ENCODE results near the gene PDXP. TPM values are rescaled to one million over a fixed set of nuclear protein-coding genes. Genes with fewer than 3 reads are reported as not detected.
A peak's percentile ranks its signal among the peaks of the same experiment; 100 is the strongest.

PDXP gene
- total and polyA plus RNA-seq, 2 of the 13 experiments (the other 11 are each of a cell fraction or from before 2014, with no cell fraction given): 58.2 to 70.6 TPM

GRCh38 chr22:37631448-37632173 lies 26.9 kb upstream of the PDXP start (continued):
- TF ChIP-seq ZNF281 (CRISPR knock-in tag; IDR thresholded peaks at IDR 0.05; ENCODE audit: borderline replicate concordance): peak; percentile 87; the same call in 1 of the 2 replicates
- TF ChIP-seq ZNF546 (CRISPR knock-in tag; conservative IDR thresholded peaks at IDR 0.05): no peak
- TF ChIP-seq RERE (CRISPR knock-in tag; IDR thresholded peaks at IDR 0.05; ENCODE audit: low read depth): no peak
- TF ChIP-seq BRCA1 (CRISPR knock-in tag; IDR thresholded peaks at IDR 0.05): no peak
- TF ChIP-seq ZNF883 (CRISPR knock-in tag; IDR thresholded peaks at IDR 0.05; ENCODE audit: not compliant biosample characterization): peak; percentile 80
- TF ChIP-seq PPARG (CRISPR knock-in tag; conservative IDR thresholded peaks at IDR 0.05): peak; percentile 30; the same call in 1 of the 2 replicates
- peak; percentile 53 for TF ChIP-seq ASH2L (IDR thresholded peaks at IDR 0.05; ENCODE audit: insufficient read length, low read depth, low read length)
- TF ChIP-seq FOXK1 (CRISPR knock-in tag; IDR thresholded peaks at IDR 0.05; ENCODE audit: borderline replicate concordance, low read depth): peak; percentile 56; the same call in 1 of the 2 replicates
- no peak for TF ChIP-seq ZNF891 (CRISPR knock-in tag; IDR thresholded peaks at IDR 0.05)
- TF ChIP-seq PATZ1 (CRISPR knock-in tag; IDR thresholded peaks at IDR 0.05): peak; percentile 99
- peak; percentile 66; the same call in 1 of the 2 replicates for TF ChIP-seq ZNF335 (CRISPR knock-in tag; IDR thresholded peaks at IDR 0.05)
- peak; percentile 30; the same call in 1 of the 2 replicates for TF ChIP-seq ZNF691 (CRISPR knock-in tag; IDR thresholded peaks at IDR 0.05; ENCODE audit: borderline replicate concordance, low read depth)
- TF ChIP-seq ZSCAN22 (CRISPR knock-in tag; IDR thresholded peaks at IDR 0.05): peak; percentile 95
- TF ChIP-seq RFX5 (IDR thresholded peaks at IDR 0.05; ENCODE audit: low read depth, low read length): no peak
- peak; percentile 26; the same call in 1 of the 2 replicates for TF ChIP-seq SSRP1 (CRISPR knock-in tag; IDR thresholded peaks at IDR 0.05)
- no peak for TF ChIP-seq CENPX (CRISPR knock-in tag; IDR thresholded peaks at IDR 0.05)
- peak; percentile 100 for TF ChIP-seq ZNF768 (CRISPR knock-in tag; IDR thresholded peaks at IDR 0.05)
- 0 out of 2 replicates have a peak, but pooled peaks have one; percentile 69 for TF ChIP-seq ZC3H13 (CRISPR knock-in tag; IDR thresholded peaks at IDR 0.05)

Measured in HepG2 (cell line).